CD1c-positive myeloid dendritic cell (primary cell): ENCODE measurements around the gene PARN.
A peak's percentile ranks its signal among the peaks of the same experiment; 100 is the strongest.
"Not testable (repeated sequence)": the region's sequence is repeated elsewhere in the genome, so short reads cannot be mapped to it uniquely, and the experiment has no call there.

Experiments
- DNase-seq: peaks from one replicate; pipeline ENCODE4 v3.0.0-alpha.2; 2016; ENCODE audit errors: extremely low spot score

PARN gene

GRCh38 chr16:14574698-14575415 lies 55.2 kb downstream of the PARN start:
- not testable (repeated sequence) for DNase-seq

GRCh38 chr16:14572535-14572934 lies 57.5 kb downstream of the PARN start:
- DNase-seq = no peak

GRCh38 chr16:14569213-14569612 lies 60.8 kb downstream of the PARN start:
- DNase-seq = no peak

GRCh38 chr16:14566599-14566998 lies 63.5 kb downstream of the PARN start:
- no peak for DNase-seq

GRCh38 chr16:14565688-14566025 lies 64.4 kb downstream of the PARN start:
- no peak for DNase-seq

GRCh38 chr16:14564861-14565687 lies 65.0 kb downstream of the PARN start:
- DNase-seq = no peak

- no peak for DNase-seq
Measured at GRCh38 chr16:14564323-14564722, 65.7 kb downstream of the PARN start.

- no peak for DNase-seq
Measured at GRCh38 chr16:14562691-14563491, 67.2 kb downstream of the PARN start.

GRCh38 chr16:14560523-14560922 lies 69.5 kb downstream of the PARN start:
- DNase-seq = no peak

GRCh38 chr16:14559809-14560241 lies 70.2 kb downstream of the PARN start:
- DNase-seq = peak; percentile 53

- DNase-seq = no peak
Measured at GRCh38 chr16:14553447-14553846, 76.6 kb downstream of the PARN start.

- no peak for DNase-seq
Measured at GRCh38 chr16:14549789-14550153, 80.3 kb downstream of the PARN start.

- no peak for DNase-seq
Measured at GRCh38 chr16:14548933-14549788, 80.9 kb downstream of the PARN start.

- DNase-seq = no peak
Measured at GRCh38 chr16:14545346-14545884, 84.6 kb downstream of the PARN start.

GRCh38 chr16:14544846-14545245 lies 85.2 kb downstream of the PARN start:
- not testable (repeated sequence) for DNase-seq

- no peak for DNase-seq
Measured at GRCh38 chr16:14539631-14540030, 90.4 kb downstream of the PARN start.

- DNase-seq = no peak
Measured at GRCh38 chr16:14539156-14539555, 90.9 kb downstream of the PARN start.

- DNase-seq = no peak
Measured at GRCh38 chr16:14538604-14539003, 91.5 kb downstream of the PARN start.

- DNase-seq = no peak
Measured at GRCh38 chr16:14531613-14532012, 98.4 kb downstream of the PARN start.

- no peak for DNase-seq
Measured at GRCh38 chr16:14531101-14531500, 99.0 kb downstream of the PARN start.

- no peak for DNase-seq
Measured at GRCh38 chr16:14530046-14530445, 100.0 kb downstream of the PARN start.
